ENCODE results near the gene MAFB.

GRCh38 chr20:40663991-40664880, 24.8 kb downstream of the MAFB start:
- TF ChIP-seq CTCF (IDR thresholded peaks at IDR 0.05) (no peak), ZFX (IDR thresholded peaks at IDR 0.05; ENCODE audit: borderline replicate concordance) (no peak)
